ENCODE results near the gene TET1. TPM values are rescaled to one million over a fixed set of nuclear protein-coding genes. Genes with fewer than 3 reads are reported as not detected.

The TET1 gene
- total and polyA plus RNA-seq, 9 of the 15 experiments (the other 6 are each of a cell fraction or from before 2014, with no cell fraction given): 2.6 to 21.3 (median 11.6) TPM

DNA sequence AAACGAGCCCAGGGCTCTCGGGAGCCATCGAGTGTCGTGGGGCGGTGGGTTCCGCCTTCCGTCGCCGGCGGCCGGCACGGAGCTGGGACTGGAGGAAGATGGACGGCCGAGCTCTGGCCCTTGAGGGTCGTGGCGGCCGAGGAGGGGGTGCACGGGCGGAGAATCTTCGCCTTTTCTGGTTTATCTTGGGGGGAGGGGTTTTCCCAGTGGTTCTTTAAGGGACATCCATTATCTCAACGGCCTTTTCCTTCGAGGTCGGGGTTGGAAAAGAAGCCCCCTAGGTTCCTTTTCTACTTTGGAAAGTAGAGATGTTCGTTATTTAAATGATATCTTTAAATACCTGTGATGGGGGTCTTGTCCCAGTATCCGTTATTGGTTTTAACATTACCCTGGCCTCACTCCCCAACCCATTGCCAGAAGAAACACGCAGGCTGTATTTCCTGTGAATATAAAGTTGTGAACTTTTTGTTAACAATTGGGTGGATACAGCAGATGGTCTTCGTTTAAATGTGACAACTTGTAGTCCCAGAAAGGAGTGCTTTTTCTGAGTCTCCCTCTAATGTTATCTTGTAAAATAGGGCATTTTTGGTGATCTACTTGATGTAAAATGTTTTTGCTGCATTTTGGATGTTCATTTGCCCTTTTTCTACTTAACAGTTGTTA is 161.7 kb downstream of the TET1 start (continued):
- TF ChIP-seq ZNF280B (CRISPR knock-in tag; IDR thresholded peaks at IDR 0.05) (no peak), POU5F1 (IDR thresholded peaks at IDR 0.05; ENCODE audit: borderline replicate concordance, low read depth, low read length, partially characterized antibody) (no peak), MYC (IDR thresholded peaks at IDR 0.05; ENCODE audit: low read depth, low read length) (no peak), MYC (CRISPR knock-in tag; IDR thresholded peaks at IDR 0.05; ENCODE audit: borderline replicate concordance, low read depth) (no peak), ZNF146 (CRISPR knock-in tag; IDR thresholded peaks at IDR 0.05; ENCODE audit: unreplicated experiment) (no peak), KDM2B (CRISPR knock-in tag; IDR thresholded peaks at IDR 0.05) (no peak), NFYB (IDR thresholded peaks at IDR 0.05; ENCODE audit: extremely low read depth, insufficient read length) (no peak), ZFP91 (CRISPR knock-in tag; IDR thresholded peaks at IDR 0.05) (no peak), NBN (IDR thresholded peaks at IDR 0.05; ENCODE audit: low read depth) (no peak)
- TF ChIP-seq, protein P1, sequence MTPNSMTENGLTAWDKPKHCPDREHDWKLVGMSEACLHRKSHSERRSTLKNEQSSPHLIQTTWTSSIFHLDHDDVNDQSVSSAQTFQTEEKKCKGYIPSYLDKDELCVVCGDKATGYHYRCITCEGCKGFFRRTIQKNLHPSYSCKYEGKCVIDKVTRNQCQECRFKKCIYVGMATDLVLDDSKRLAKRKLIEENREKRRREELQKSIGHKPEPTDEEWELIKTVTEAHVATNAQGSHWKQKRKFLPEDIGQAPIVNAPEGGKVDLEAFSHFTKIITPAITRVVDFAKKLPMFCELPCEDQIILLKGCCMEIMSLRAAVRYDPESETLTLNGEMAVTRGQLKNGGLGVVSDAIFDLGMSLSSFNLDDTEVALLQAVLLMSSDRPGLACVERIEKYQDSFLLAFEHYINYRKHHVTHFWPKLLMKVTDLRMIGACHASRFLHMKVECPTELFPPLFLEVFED (CRISPR knock-in tag; conservative IDR thresholded peaks at IDR 0.05): 0 out of 2 replicates have a peak, but pooled peaks have one; percentile 18
- TF ChIP-seq, protein P2, sequence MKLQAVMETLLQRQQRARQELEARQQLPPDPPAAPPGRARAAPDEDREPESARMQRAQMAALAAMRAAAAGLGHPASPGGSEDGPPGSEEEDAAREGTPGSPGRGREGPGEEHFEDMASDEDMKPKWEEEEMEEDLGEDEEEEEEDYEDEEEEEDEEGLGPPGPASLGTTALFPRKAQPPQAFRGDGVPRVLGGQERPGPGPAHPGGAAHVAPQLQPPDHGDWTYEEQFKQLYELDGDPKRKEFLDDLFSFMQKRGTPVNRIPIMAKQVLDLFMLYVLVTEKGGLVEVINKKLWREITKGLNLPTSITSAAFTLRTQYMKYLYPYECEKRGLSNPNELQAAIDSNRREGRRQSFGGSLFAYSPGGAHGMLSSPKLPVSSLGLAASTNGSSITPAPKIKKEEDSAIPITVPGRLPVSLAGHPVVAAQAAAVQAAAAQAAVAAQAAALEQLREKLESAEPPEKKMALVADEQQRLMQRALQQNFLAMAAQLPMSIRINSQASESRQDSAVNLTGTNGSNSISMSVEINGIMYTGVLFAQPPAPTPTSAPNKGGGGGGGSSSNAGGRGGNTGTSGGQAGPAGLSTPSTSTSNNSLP (IDR thresholded peaks at IDR 0.05; ENCODE audit: borderline replicate concordance, low read depth, low read length): no peak
- TF ChIP-seq, protein P3, sequence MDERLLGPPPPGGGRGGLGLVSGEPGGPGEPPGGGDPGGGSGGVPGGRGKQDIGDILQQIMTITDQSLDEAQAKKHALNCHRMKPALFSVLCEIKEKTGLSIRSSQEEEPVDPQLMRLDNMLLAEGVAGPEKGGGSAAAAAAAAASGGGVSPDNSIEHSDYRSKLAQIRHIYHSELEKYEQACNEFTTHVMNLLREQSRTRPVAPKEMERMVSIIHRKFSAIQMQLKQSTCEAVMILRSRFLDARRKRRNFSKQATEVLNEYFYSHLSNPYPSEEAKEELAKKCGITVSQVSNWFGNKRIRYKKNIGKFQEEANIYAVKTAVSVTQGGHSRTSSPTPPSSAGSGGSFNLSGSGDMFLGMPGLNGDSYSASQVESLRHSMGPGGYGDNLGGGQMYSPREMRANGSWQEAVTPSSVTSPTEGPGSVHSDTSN (CRISPR knock-in tag; IDR thresholded peaks at IDR 0.05; ENCODE audit: low read depth): no peak
- TF ChIP-seq, protein P3 (tag; conservative IDR thresholded peaks at IDR 0.05; ENCODE audit: low read depth): no peak
- TF ChIP-seq, protein P4, sequence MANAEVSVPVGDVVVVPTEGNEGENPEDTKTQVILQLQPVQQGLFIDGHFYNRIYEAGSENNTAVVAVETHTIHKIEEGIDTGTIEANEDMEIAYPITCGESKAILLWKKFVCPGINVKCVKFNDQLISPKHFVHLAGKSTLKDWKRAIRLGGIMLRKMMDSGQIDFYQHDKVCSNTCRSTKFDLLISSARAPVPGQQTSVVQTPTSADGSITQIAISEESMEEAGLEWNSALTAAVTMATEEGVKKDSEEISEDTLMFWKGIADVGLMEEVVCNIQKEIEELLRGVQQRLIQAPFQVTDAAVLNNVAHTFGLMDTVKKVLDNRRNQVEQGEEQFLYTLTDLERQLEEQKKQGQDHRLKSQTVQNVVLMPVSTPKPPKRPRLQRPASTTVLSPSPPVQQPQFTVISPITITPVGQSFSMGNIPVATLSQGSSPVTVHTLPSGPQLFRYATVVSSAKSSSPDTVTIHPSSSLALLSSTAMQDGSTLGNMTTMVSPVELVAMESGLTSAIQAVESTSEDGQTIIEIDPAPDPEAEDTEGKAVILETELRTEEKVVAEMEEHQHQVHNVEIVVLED (CRISPR knock-in tag; IDR thresholded peaks at IDR 0.05): no peak
- TF ChIP-seq, protein P5, sequence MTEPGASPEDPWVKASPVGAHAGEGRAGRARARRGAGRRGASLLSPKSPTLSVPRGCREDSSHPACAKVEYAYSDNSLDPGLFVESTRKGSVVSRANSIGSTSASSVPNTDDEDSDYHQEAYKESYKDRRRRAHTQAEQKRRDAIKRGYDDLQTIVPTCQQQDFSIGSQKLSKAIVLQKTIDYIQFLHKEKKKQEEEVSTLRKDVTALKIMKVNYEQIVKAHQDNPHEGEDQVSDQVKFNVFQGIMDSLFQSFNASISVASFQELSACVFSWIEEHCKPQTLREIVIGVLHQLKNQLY (CRISPR knock-in tag; conservative IDR thresholded peaks at IDR 0.05): no peak

Data from K562 (cell line).